Adrenal gland (tissue), 12 donors: ENCODE measurements around the gene MRGPRF. TPM values are rescaled to one million over a fixed set of nuclear protein-coding genes. Genes with fewer than 3 reads are reported as not detected.

Experiments used
- DNase-seq, 7 donors: peaks; one replicate each; pipeline ENCODE4 v3.0.0-alpha.2; 2019 to 2020
- H3K27ac ChIP-seq, 5 donors: fragments of 200-600 bp; sonication (generic) in 4 of 5; 1 replicate in 3 of 5; 2 replicates in 2 of 5; pipeline versions ENCODE4 v1.5.1 to v1.8.0; 2016 to 2020; ENCODE audit warnings: mild to moderate bottlenecking in 1 of 5
- H3K27me3 ChIP-seq: fragments of 200-600 bp; 2 replicates; pipeline ENCODE4 v1.8.0; 2021
- H3K36me3 ChIP-seq, 2 donors: fragments of 200-600 bp; replicated peaks in 1 of 2; 1 replicate in 1 of 2; 2 replicates in 1 of 2; pipeline versions ENCODE4 v1.5.1 to v1.8.0; 2018 to 2022
- H3K4me1 ChIP-seq, 2 donors: fragments of 200-600 bp; replicated peaks in 1 of 2; 1 replicate in 1 of 2; 2 replicates in 1 of 2; pipeline versions ENCODE4 v1.5.1 to v1.8.0; 2018 to 2021
- H3K4me3 ChIP-seq, 4 donors: fragments of 200-600 bp; sonication (generic) in 3 of 4; one replicate each; pipeline ENCODE4 v1.5.1; 2016 to 2018
- H3K9me3 ChIP-seq, 3 donors: fragments of 200-600 bp; sonication (generic) in 1 of 3; replicated peaks in 1 of 3; 1 replicate in 2 of 3; 2 replicates in 1 of 3; pipeline versions ENCODE4 v1.5.1 to v1.8.0; 2016 to 2021
- POLR2A ChIP-seq, 2 donors: fragments of 450-650 bp; IDR thresholded peaks; one replicate each; pipeline ENCODE4 v1.6.1; 2017; ENCODE audit warnings: antibody characterized with exemption in 2 of 2, mild to moderate bottlenecking in 2 of 2, moderate library complexity in 1 of 2
- WGBS, 4 donors: extraction: QIAGEN DNeasy Blood & Tissue Kit in 2 of 4; methylation state at CpG; one replicate each; pipeline versions ENCODE4 v1.1.5 to v1.1.7; 2013 to 2017; 5-methylcytosine and 5-hydroxymethylcytosine counted together
- intact Hi-C, 2 donors: fragments of 100-400 bp; cut with DNase I; formaldehyde crosslinking; loops; one replicate each; pipeline versions ENCODE4 v1.14.1 to v1.15.0; 2022 to 2023
- polyA plus RNA-seq, 3 donors: library from polyadenylated mRNA; stranded (reverse); fragments of 200-250 nt in 2 of 3; fragments of 350-450 nt in 1 of 3; fragmentation: Illumina TruSeq in 1 of 3; extraction: RNeasy Lipid Tissue Mini Kit (QIAGEN cat#74804) in 1 of 3; gene quantifications; one replicate each; pipeline ENCODE4 v1.2.3, GENCODE V29; 2013 to 2014
- total RNA-seq, 9 donors: library from RNA; depleted of rRNA in 4 of 9; stranded (reverse); fragments of >200 nt in 4 of 9; fragments of 120-200 nt in 1 of 9; fragmentation: NEBNext Ultra II Directional in 1 of 9; extraction: Animal tissue kit (Norgen Biotek cat#: 25700) in 1 of 9; gene quantifications; one replicate each; pipeline versions ENCODE4 v1.1.0 to v1.2.4, GENCODE V29; 2013 to 2023
- TF ChIP-seq, protein P1 (sequence below), 6 experiments: fragments of 450-650 bp in 4 of 6; fragments of 200-600 bp in 2 of 6; sonication (generic) in 1 of 6; IDR thresholded peaks; 1 replicate in 5 of 6; 2 replicates in 1 of 6; pipeline versions ENCODE4 v1.5.1 to v1.8.0; 2016 to 2021; ENCODE audit warnings: antibody characterized with exemption in 6 of 6, mild to moderate bottlenecking in 2 of 6, moderate library complexity in 1 of 6
- donor health status: healthy with polysubstance abuse.
- donor health status: Bipolar disorder and iron deficiency.
- donor health status: DM: yes; HTN: yes; CAD: no.
- donor health status: DM: no; HTN: no; CAD: no.
- donor health status: DM: no; HTN: no; CAD: no.
- donor health status: DM: yes; HTN: yes; CAD: no.

Gene MRGPRF
- total and polyA plus RNA-seq, 12 donors: 0.33 to 14.6 (median 4.3) TPM

DNA sequence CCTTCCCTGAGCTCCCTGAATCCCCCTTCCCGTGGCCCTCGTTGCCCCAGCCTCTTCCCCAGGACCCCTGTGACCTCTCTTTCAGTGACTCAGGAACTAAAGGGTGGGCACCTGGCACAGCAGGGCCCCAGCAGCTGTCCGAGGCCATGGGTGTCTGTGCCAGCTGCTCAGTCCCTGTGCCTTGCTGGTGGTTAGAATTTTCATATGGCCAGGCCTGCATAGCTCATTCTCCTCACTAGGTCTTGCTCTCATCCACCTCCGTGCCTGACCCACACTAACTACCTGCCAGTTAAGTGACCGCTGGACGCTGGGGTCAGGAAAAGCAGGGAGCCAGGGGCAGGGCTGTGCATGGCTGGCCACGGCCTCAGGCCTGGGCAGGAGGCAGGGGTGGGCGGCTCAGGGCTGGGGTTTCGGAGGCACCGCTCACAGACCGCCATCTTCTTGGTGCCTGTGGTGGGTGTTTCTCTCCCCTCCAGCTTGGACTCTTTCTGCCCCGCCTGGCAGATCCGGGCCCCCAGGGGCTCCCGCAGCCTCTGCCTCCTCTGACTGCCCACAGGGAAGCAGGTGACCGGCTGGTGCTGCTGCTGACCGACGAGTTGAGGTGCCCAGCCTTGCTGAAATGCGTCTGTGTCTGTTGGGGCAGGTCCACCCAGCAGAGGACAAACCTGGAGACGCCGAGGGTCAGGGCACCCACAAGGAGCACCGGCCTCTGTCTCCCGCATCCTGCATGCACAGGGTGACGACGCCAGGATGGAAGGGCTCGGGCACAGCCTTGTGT, 52.6 kb downstream of the MRGPRF start:
- Histone ChIP-seq H3K36me3 (no peaks in the 10 kb centered on the region), H3K27me3 (no peaks in the 10 kb centered on the region), H3K9me3 (no peaks in the 10 kb centered on the region), H3K4me3 (no peak overlapping the region), H3K4me1 (no peaks in the 10 kb centered on the region), H3K27ac (no peak overlapping the region)
- WGBS, 4 donors: 84 to 89% (median 85%) methylated on average over 16 to 25 of the region's 25 CpGs
- intact Hi-C loops: no loop called here
- no peak for DNase-seq
- TF ChIP-seq POLR2A (IDR thresholded peaks at IDR 0.05): no peak
- TF ChIP-seq, protein P1, sequence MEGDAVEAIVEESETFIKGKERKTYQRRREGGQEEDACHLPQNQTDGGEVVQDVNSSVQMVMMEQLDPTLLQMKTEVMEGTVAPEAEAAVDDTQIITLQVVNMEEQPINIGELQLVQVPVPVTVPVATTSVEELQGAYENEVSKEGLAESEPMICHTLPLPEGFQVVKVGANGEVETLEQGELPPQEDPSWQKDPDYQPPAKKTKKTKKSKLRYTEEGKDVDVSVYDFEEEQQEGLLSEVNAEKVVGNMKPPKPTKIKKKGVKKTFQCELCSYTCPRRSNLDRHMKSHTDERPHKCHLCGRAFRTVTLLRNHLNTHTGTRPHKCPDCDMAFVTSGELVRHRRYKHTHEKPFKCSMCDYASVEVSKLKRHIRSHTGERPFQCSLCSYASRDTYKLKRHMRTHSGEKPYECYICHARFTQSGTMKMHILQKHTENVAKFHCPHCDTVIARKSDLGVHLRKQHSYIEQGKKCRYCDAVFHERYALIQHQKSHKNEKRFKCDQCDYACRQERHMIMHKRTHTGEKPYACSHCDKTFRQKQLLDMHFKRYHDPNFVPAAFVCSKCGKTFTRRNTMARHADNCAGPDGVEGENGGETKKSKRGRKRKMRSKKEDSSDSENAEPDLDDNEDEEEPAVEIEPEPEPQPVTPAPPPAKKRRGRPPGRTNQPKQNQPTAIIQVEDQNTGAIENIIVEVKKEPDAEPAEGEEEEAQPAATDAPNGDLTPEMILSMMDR (IDR thresholded peaks at IDR 0.05): no peak

DNA sequence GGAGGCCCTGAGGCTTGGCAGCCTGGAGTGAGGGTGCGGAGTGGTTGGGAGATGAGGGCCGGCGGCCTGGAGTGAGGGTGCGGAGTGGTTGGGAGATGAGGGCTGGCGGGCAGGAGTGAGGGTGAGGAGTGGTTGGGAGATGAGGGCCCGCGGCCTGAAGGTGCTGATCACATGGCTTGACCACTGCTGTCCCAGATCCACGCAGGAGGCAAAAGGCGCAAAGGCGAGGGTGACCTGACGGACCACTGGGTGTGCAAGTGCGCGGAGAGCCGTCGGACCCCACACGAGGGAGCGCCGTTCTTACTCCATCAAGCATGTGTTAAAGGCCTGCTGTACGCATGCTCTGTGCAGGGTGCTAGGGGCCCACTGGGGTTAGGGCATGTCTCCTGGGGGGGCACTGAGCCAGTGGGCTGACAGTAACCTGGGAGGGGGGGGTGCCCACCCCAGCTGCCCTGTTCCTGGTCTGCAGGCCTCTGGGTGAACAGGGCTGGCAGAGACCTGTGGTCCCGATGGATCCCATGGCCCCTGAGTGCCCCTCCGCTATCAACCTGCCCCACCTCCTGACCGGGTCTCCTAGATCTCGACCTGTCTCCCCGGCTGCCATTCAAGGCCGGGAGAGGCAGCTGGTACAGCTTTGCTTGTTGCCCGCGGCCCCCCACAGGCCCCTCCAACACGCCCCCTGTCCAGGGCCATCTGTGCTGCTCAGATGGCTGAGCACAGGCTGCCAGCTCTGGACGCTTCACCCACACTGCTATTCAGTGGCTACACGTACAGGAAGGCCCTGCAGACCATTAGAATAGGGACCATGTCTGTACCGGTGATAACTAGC, 53.4 kb downstream of the MRGPRF start:
- intact Hi-C loops: no loop called here
- TF ChIP-seq POLR2A (IDR thresholded peaks at IDR 0.05): no peak
- TF ChIP-seq, protein P1 (IDR thresholded peaks at IDR 0.05): no peak
- no peaks in the 10 kb centered on the region for H3K9me3 ChIP-seq
- no peaks in the 10 kb centered on the region for H3K4me1 ChIP-seq
- no peak for DNase-seq
- no peaks in the 10 kb centered on the region for H3K27me3 ChIP-seq
- no peak overlapping the region for H3K4me3 ChIP-seq
- no peak overlapping the region for H3K27ac ChIP-seq
- no peaks in the 10 kb centered on the region for H3K36me3 ChIP-seq
- 88 to 98% (median 89%) methylated on average over 18 to 31 of the region's 31 CpGs for WGBS, 4 donors

DNA sequence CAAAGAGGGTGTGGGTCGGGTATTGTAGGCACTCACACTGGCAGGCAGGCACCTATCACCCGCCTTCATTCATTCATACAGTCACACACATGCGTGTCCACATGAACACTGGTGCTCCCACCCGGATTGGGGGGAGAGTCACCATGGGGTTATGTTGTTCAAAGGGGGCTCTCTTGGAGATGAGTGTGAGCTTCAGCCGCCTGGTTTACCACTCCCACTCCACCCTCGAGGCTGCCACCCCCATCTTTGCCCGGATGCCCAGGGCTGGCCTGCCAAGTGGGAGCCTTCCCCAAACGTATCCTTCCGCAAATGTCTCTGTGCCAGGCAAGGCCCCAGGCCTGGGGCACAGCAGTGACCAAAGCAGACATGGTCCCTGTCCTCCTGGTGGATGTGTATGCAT, 54.8 kb downstream of the MRGPRF start:
- no peak for DNase-seq
- Histone ChIP-seq H3K27me3 (no peaks in the 10 kb centered on the region), H3K4me3 (no peak overlapping the region), H3K36me3 (no peaks in the 10 kb centered on the region), H3K4me1 (no peaks in the 10 kb centered on the region), H3K27ac (no peak overlapping the region), H3K9me3 (no peaks in the 10 kb centered on the region)
- WGBS, 4 donors: 89 to 98% (median 90%) methylated on average over 5 to 9 of the region's 9 CpGs
- TF ChIP-seq POLR2A (IDR thresholded peaks at IDR 0.05): no peak
- TF ChIP-seq, protein P1 (IDR thresholded peaks at IDR 0.05): no peak
- intact Hi-C loops: no loop called here

DNA sequence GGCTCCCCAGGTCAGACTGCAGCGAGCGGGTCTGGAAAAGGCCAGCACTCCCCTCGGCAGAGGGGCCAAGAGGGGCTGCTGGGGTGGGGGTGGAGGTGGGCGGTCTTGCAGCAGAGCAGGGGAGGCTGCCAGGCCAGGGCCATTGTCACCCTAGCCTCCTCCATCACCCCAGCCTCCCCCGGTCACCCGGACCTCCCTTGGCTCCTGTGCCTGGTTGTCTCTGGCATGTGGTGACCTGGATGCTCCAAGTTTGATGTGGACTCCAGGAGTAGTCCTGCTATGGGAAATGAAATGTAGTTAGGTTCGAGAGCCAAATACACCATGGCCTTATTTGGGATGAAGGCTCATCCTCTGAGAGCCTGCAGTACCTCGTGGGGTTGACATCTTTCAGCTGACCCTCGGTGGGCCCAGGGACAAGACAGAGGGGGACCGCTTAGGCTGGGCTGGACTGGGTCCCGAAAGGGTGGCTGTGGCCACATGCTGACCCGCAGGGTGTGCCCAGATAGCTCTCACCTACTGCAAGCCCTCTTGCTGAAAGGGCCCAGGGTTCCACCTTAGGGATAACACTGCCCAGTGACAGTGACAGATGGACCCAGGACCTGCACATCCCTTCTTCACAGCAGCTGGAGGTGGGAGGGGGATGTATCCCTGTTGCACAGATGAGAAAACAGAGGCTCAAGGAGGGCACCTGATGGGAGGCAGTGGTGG, 56.3 kb downstream of the MRGPRF start:
- 59 to 75% (median 65%) methylated on average over 7 to 12 of the region's 12 CpGs for WGBS, 4 donors
- Histone ChIP-seq H3K4me1 (no peaks in the 10 kb centered on the region), H3K36me3 (no peaks in the 10 kb centered on the region), H3K9me3 (no peaks in the 10 kb centered on the region), H3K27me3 (no peaks in the 10 kb centered on the region), H3K4me3 (no peak overlapping the region), H3K27ac (no peak overlapping the region)
- intact Hi-C loops: no loop called here
- no peak for DNase-seq
- TF ChIP-seq, protein P1 (IDR thresholded peaks at IDR 0.05): no peak
- no peak for TF ChIP-seq POLR2A (IDR thresholded peaks at IDR 0.05)
